Measurements from ENCODE around the gene PRDM11.

PRDM11 gene

GRCh38 chr11:45267652-45268299, 121.3 kb downstream of the PRDM11 start:
- DNase-seq = peak; percentile 42

DNA sequence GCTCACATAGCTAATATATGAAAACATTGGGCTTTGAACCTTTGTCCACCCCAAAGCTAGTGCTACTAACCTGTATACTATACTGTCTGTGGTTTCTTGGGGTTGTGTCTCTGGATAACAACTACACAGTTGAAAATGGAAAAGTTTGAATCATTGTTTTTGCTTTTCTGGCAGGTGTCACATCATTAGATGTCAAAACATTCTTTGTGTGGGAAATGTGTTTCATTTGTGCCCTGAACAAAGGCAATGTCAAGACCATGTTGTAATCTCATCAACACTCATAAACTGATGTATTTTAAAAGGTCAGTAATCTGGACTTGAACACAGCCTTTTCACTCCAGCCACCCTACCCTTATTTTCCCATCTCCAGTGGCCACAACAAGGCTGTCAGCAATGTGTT, 123.2 kb downstream of the PRDM11 start:
- no peak for DNase-seq

DNA sequence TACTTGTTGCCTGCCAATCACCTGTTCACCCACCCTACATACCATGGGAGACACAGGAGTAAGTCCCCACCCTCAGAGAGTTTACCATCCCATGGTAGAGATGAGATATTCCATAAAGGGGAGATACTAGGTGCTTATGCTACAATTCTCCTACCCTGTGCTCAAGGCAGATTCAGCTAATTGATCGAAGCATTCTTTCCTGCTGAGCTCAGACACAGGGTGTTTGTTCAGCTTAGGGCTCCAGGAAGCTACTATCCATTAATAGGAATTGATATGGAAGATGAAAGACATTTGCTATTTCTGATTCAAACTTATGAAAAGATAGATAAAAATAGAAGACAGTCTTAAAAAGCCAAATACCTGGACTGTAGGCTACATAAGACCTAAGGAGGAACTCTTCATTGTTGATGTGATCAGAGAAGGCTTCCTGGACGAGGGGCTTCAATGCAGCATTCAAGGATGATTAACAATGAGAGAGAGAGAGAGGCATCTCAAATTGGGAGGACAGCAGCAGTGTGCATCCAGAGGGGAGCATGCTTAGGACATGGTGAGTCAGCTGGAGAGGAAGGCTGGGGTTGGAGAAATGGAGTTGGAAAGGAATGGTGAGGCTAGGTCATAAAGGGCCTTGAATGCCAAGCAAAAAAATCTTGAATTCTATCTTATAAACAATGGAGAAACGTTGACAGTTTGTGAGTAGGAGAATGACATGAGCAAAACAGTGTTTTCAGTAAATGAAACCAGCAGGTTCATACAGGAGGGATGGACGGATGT, 124.7 kb downstream of the PRDM11 start:
- DNase-seq = no peak

GRCh38 chr11:45272701-45273100, 126.3 kb downstream of the PRDM11 start:
- peak; percentile 74 for DNase-seq

- DNase-seq = no peak
These were observed 127.1 kb downstream of the PRDM11 start for GRCh38 chr11:45273509-45273908.

DNA sequence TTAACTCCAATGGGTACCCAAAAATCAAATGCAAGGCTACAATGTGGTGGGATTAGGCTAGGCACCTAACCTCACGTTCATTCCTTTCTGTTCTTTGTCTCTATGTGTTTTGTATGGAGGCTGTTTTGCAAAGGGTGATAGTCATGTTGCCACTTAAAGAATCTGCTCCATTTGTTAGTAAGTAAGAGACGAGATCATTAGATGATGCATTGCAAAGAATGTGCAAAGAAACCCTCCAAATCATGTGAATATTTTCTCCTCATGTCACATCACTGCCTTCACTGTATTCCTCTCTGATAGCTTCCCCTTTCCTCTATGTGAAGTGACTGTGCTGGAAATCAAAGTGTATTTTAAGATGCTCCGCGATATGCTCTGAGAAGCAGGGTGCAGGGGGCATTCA, 127.8 kb downstream of the PRDM11 start:
- no peak for DNase-seq

GRCh38 chr11:45275828-45276227, 129.4 kb downstream of the PRDM11 start:
- peak; percentile 88 for DNase-seq

- peak; percentile 68 for DNase-seq
These were observed 132.3 kb downstream of the PRDM11 start for GRCh38 chr11:45278714-45279113.

DNA sequence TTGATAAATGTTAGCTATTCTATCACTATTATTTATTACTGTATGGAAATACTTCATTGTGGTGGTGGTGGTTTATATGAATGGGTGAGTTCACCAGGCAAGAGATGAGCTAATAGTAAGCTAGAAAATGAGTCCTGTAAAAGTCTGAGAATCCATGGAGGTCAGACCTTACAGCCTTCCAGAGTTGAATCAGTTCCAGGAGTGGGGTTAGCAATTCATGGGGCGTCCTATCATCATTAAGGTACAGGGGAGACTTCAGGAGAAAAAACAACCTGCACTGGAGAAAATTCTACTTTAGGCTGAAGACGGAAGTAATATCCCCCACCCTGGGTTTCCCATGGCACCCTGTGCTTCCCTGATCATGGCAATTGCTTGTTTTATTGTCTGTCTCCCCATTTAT, 133.2 kb downstream of the PRDM11 start:
- no peak for DNase-seq

- peak; percentile 98 for DNase-seq
These were observed 134.0 kb downstream of the PRDM11 start for GRCh38 chr11:45280449-45280848.

GRCh38 chr11:45282081-45282480, 135.6 kb downstream of the PRDM11 start:
- no peak for DNase-seq
